ENCODE data around the gene ANGEL2.
A peak's percentile ranks its signal among the peaks of the same experiment; 100 is the strongest.

Gene ANGEL2

DNA sequence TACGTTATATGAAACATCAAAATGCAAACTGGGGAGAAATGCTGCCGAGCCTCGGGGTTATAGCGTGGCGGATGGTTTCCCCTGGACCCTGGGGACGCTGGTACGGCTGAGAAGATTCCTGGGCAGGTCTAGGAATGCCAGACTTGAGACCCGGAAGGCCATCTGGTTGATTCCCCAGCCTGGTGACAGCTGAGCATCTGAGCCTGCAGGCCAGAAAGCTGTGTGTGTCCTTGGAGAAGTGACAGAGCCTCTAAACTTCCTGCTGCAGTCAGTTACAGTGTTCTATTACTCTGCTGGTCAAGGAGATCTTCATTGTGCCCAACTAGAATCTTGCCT is 63.1 kb downstream of the ANGEL2 start:
- Histone ChIP-seq H3K4ac (ENCODE audit: low read length) (no peak overlapping the region), H4K8ac (ENCODE audit: low read depth, low read length) (no peak overlapping the region), H3K27ac (replicated peaks; ENCODE audit: low read length) (no peak overlapping the region), H3K9me3 (replicated peaks in 1 of 2; ENCODE audit: control insufficient read depth in 2 of 2, insufficient read depth in 1 of 2, low read depth in 1 of 2, low read length in 2 of 2) (peaks cover 0 to 2% of the 10 kb centered on the region in 2 donors), H3K27me3 (ENCODE audit: control insufficient read depth in 3 of 3, insufficient read depth in 3 of 3, low read depth in 1 of 3, low read length in 3 of 3) (peaks cover 0 to 14% (median 9%) of the 10 kb centered on the region in 3 experiments), H3K14ac (ENCODE audit: low read length) (no peak overlapping the region), H3K4me1 (ENCODE audit: control insufficient read depth in 2 of 2, insufficient read depth in 1 of 2, low read depth in 1 of 2, low read length in 2 of 2) (peaks cover 5 to 6% of the 10 kb centered on the region in 2 donors), H3K18ac (ENCODE audit: low read length) (no peak overlapping the region), H3K9ac (ENCODE audit: low read depth, low read length, poor library complexity) (no peak overlapping the region), H2AFZ (ENCODE audit: low read length) (no peak overlapping the region), H3K23ac (ENCODE audit: low read depth, low read length, poor library complexity) (no peak overlapping the region), H2BK5ac (ENCODE audit: low read length) (no peak overlapping the region), H2BK12ac (ENCODE audit: low read length) (no peak overlapping the region), H3K4me2 (ENCODE audit: insufficient read depth, low read length, poor library complexity, severe bottlenecking) (no peak overlapping the region), H3K36me3 (replicated peaks in 1 of 2; ENCODE audit: control insufficient read depth in 2 of 2, insufficient read depth in 2 of 2, low read length in 2 of 2) (no peaks in the 10 kb centered on the region), H4K91ac (ENCODE audit: low read depth, low read length, poor library complexity) (no peak overlapping the region), H2BK15ac (ENCODE audit: low read length) (no peak overlapping the region), H3K79me1 (ENCODE audit: low read depth, low read length) (no peaks in the 10 kb centered on the region), H2AK5ac (ENCODE audit: low read depth, low read length) (no peak overlapping the region), H3K4me3 (ENCODE audit: low read length in 2 of 2) (no peak overlapping the region), H2BK120ac (ENCODE audit: low read depth, low read length) (no peak overlapping the region)
- no peak for DNase-seq (ENCODE audit: low spot score)
- no CpG with 5 or more reads among the region's 8 CpGs for WGBS, 2 donors (ENCODE audit: extremely low coverage in 2 of 2, insufficient read length in 2 of 2, insufficient replicate concordance in 1 of 2)

GRCh38 chr1:212951947-212952640 is 63.6 kb downstream of the ANGEL2 start:
- Histone ChIP-seq H4K91ac (ENCODE audit: low read depth, low read length, poor library complexity) (no peak overlapping the region), H2BK15ac (ENCODE audit: low read length) (no peak overlapping the region), H2AK5ac (ENCODE audit: low read depth, low read length) (no peak overlapping the region), H2AFZ (ENCODE audit: low read length) (no peak overlapping the region), H3K4me2 (ENCODE audit: insufficient read depth, low read length, poor library complexity, severe bottlenecking) (no peak overlapping the region), H2BK12ac (ENCODE audit: low read length) (no peak overlapping the region), H2BK120ac (ENCODE audit: low read depth, low read length) (no peak overlapping the region), H3K4ac (ENCODE audit: low read length) (no peak overlapping the region), H3K18ac (ENCODE audit: low read length) (no peak overlapping the region), H3K36me3 (replicated peaks in 1 of 2; ENCODE audit: control insufficient read depth in 2 of 2, insufficient read depth in 2 of 2, low read length in 2 of 2) (no peaks in the 10 kb centered on the region), H3K9ac (ENCODE audit: low read depth, low read length, poor library complexity) (no peak overlapping the region), H3K27me3 (ENCODE audit: control insufficient read depth in 3 of 3, insufficient read depth in 3 of 3, low read depth in 1 of 3, low read length in 3 of 3) (peaks cover 0 to 14% (median 9%) of the 10 kb centered on the region in 3 experiments), H3K27ac (replicated peaks; ENCODE audit: low read length) (no peak overlapping the region), H3K79me1 (ENCODE audit: low read depth, low read length) (no peaks in the 10 kb centered on the region), H3K4me1 (ENCODE audit: control insufficient read depth in 2 of 2, insufficient read depth in 1 of 2, low read depth in 1 of 2, low read length in 2 of 2) (peaks cover 5 to 6% of the 10 kb centered on the region in 2 donors), H3K14ac (ENCODE audit: low read length) (no peak overlapping the region), H2BK5ac (ENCODE audit: low read length) (no peak overlapping the region), H4K8ac (ENCODE audit: low read depth, low read length) (no peak overlapping the region), H3K23ac (ENCODE audit: low read depth, low read length, poor library complexity) (no peak overlapping the region), H3K4me3 (ENCODE audit: low read length in 2 of 2) (peak overlapping the region; percentile 60 to 90), H3K9me3 (replicated peaks in 1 of 2; ENCODE audit: control insufficient read depth in 2 of 2, insufficient read depth in 1 of 2, low read depth in 1 of 2, low read length in 2 of 2) (peaks cover 0 to 2% of the 10 kb centered on the region in 2 donors)
- no CpG with 5 or more reads among the region's 4 CpGs for whole genome bisulfite sequencing, 2 donors (ENCODE audit: extremely low coverage in 2 of 2, insufficient read length in 2 of 2, insufficient replicate concordance in 1 of 2)
- DNase-seq (ENCODE audit: low spot score): no peak

DNA sequence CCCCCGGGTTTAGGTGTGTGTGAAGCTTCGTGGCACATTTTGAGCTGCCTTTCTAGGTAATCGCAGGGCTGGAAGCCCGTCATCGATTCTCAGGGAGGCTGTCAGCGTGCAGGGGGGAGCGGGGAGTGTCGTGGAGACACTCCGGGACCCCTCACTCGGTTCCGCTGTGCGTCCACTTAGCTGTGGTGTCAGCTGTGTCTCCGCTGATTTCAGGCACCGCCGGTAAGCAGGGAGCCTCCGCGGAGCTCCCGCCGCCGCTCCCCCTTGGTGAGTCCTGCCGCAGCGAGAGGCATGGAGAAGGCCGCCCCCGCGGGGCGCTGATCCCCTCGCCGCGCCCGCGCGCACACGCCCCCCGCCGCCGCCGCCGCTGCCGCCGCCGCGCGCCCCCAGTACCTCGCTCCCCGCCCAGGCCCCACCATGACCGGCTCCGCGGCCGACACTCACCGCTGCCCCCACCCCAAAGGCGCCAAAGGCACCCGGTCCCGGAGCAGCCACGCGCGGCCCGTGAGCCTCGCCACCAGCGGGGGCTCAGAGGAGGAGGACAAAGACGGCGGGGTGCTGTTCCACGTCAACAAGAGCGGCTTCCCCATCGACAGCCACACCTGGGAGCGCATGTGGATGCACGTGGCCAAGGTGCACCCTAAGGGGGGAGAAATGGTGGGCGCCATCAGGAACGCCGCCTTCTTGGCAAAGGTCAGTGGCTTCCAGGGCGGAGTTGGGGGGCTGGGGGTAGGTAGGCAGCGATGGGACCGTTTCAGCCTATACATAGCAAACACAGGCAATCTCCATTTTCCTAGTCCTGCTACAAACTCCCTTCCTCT is 64.3 kb downstream of the ANGEL2 start:
- peak overlapping the region; percentile 4 for H2BK120ac ChIP-seq (ENCODE audit: low read depth, low read length)
- H3K18ac ChIP-seq (ENCODE audit: low read length): peak overlapping the region; percentile 95
- peak overlapping the region; percentile 7 for H2BK5ac ChIP-seq (ENCODE audit: low read length)
- no peak overlapping the region for H2BK12ac ChIP-seq (ENCODE audit: low read length)
- no peak for DNase-seq (ENCODE audit: low spot score)
- peak overlapping the region; percentile 99 for H2AFZ ChIP-seq (ENCODE audit: low read length)
- H3K4ac ChIP-seq (ENCODE audit: low read length): peak overlapping the region; percentile 30
- no peak overlapping the region for H2AK5ac ChIP-seq (ENCODE audit: low read depth, low read length)
- no peaks in the 10 kb centered on the region for H3K79me1 ChIP-seq (ENCODE audit: low read depth, low read length)
- no peak overlapping the region for H4K8ac ChIP-seq (ENCODE audit: low read depth, low read length)
- peak overlapping the region; percentile 84 for H3K9ac ChIP-seq (ENCODE audit: low read depth, low read length, poor library complexity)
- H3K14ac ChIP-seq (ENCODE audit: low read length): peak overlapping the region; percentile 92
- peak overlapping the region; percentile 99 for H3K4me2 ChIP-seq (ENCODE audit: insufficient read depth, low read length, poor library complexity, severe bottlenecking)
- WGBS, 2 donors (ENCODE audit: extremely low coverage in 2 of 2, insufficient read length in 2 of 2, insufficient replicate concordance in 1 of 2): no CpG with 5 or more reads among the region's 72 CpGs
- peaks cover 0 to 2% of the 10 kb centered on the region in 2 donors for H3K9me3 ChIP-seq (replicated peaks in 1 of 2; ENCODE audit: control insufficient read depth in 2 of 2, insufficient read depth in 1 of 2, low read depth in 1 of 2, low read length in 2 of 2)
- H3K27ac ChIP-seq (replicated peaks; ENCODE audit: low read length): no peak overlapping the region
- peaks cover 5 to 6% of the 10 kb centered on the region in 2 donors for H3K4me1 ChIP-seq (ENCODE audit: control insufficient read depth in 2 of 2, insufficient read depth in 1 of 2, low read depth in 1 of 2, low read length in 2 of 2)
- H3K4me3 ChIP-seq (ENCODE audit: low read length in 2 of 2): peak overlapping the region; percentile 60 to 90
- H3K27me3 ChIP-seq (ENCODE audit: control insufficient read depth in 3 of 3, insufficient read depth in 3 of 3, low read depth in 1 of 3, low read length in 3 of 3): peaks cover 0 to 14% (median 13%) of the 10 kb centered on the region in 3 experiments
- H4K91ac ChIP-seq (ENCODE audit: low read depth, low read length, poor library complexity): peak overlapping the region; percentile 83
- H3K23ac ChIP-seq (ENCODE audit: low read depth, low read length, poor library complexity): peak overlapping the region; percentile 83
- H3K36me3 ChIP-seq (replicated peaks in 1 of 2; ENCODE audit: control insufficient read depth in 2 of 2, insufficient read depth in 2 of 2, low read length in 2 of 2): no peaks in the 10 kb centered on the region
- no peak overlapping the region for H2BK15ac ChIP-seq (ENCODE audit: low read length)

Data from neuronal stem cell (in vitro differentiated cells).